ENCODE data around the gene KLHL25.

DNA sequence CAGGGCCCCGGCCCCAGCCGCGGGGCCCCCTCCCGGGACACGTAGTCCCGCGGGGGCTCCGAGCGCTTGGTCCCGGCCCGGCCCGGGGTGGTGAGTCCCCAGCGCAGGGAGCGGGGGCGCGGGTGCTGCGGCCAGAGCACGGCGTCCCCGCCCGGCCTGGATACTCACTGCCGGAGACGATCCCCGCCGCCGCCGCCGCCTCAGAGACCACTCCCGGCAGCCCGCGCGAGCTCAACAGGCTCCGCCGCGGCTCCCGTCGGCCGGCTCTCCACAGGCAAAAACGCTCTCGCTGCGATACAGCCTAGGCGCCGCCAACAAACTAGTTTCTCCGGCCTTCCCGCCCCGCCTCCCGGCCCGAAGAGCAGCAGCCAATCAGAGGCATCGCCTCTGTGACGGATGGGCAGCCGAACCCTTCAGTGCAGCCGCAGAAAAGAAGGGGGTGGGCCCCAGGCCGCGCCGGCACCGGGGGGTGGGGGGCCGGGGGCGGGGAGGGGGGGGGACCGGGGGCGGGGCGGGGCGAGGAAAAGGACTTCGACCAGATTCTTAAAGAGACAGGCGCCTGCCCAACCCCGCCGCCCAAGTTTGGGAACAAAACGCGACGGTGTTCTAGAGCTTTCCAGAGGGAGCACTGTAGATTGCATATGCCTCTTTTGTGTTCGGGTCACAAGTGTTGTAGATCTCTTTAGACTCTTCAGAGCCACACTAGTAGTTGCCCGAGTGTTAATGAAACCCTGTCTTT lies at the start of gene KLHL25:
- no peak for TF ChIP-seq EZH2phosphoT487 (IDR thresholded peaks at IDR 0.05; ENCODE audit: insufficient read depth, low read depth)
- TF ChIP-seq EZH2 (IDR thresholded peaks at IDR 0.05; ENCODE audit: insufficient read depth, poor library complexity, severe bottlenecking): no peak
